ENCODE data around the gene KIF1C.

KIF1C gene

GRCh38 chr17:4980644-4981216, 17.0 kb upstream of the KIF1C start:
- H3K27ac ChIP-seq: no peak overlapping the region
- no peak for TF ChIP-seq ZFX (IDR thresholded peaks at IDR 0.05)
- TF ChIP-seq CTCF (conservative IDR thresholded peaks at IDR 0.05): peak; percentile 83

- no peak overlapping the region for H3K27ac ChIP-seq
These were observed 15.4 kb upstream of the KIF1C start for GRCh38 chr17:4982305-4982704.

GRCh38 chr17:4986403-4986802, 11.3 kb upstream of the KIF1C start:
- H3K27ac ChIP-seq: peak overlapping the region; percentile 97
- no peak for TF ChIP-seq CTCF (conservative IDR thresholded peaks at IDR 0.05)
- no peak for TF ChIP-seq ZFX (IDR thresholded peaks at IDR 0.05)

More at GRCh38 chr17:4982305-4982704, 15.4 kb upstream of the KIF1C start:
- TF ChIP-seq ZFX (IDR thresholded peaks at IDR 0.05) (no peak), CTCF (conservative IDR thresholded peaks at IDR 0.05) (no peak)

- TF ChIP-seq ZFX (IDR thresholded peaks at IDR 0.05) (peak; percentile 54; the same call in 1 of the 2 replicates), CTCF (conservative IDR thresholded peaks at IDR 0.05) (peak; percentile 90)
- peak within 1 kb of the TSS; percentile 97 for H3K27ac ChIP-seq
These were observed 10.6 kb upstream of the KIF1C start, which contains the start of gene CAMTA2 for GRCh38 chr17:4986951-4987766. Gene CAMTA2, minus strand, starts transcription at chr17:4987675. Its CDS starts 1,453 bp downstream, at chr17:4986222.

GRCh38 chr17:4987767-4988567, 9.8 kb upstream of the KIF1C start:
- peak overlapping the region; percentile 97 for H3K27ac ChIP-seq
- no peak for TF ChIP-seq CTCF (conservative IDR thresholded peaks at IDR 0.05)
- TF ChIP-seq ZFX (IDR thresholded peaks at IDR 0.05): no peak

- no peak overlapping the region for H3K27ac ChIP-seq
- no peak for TF ChIP-seq CTCF (conservative IDR thresholded peaks at IDR 0.05)
- no peak for TF ChIP-seq ZFX (IDR thresholded peaks at IDR 0.05)
These were observed 3.6 kb upstream of the KIF1C start for GRCh38 chr17:4994081-4994595.

Measured in C4-2B (cell line).